Heart left ventricle (tissue), 16 donors: ENCODE results near the gene IL36A. TPM values are rescaled to one million over a fixed set of nuclear protein-coding genes. Genes with fewer than 3 reads are reported as not detected.

Experiments
- ATAC-seq, 4 donors: fragments of 200-7000 bp; cut with Tn5 transposase; one replicate each; pipeline ENCODE4 v1.9.1; 2020 to 2022; ENCODE audit warnings: moderate library complexity in 4 of 4, mild to moderate bottlenecking in 3 of 4, moderate number of reproducible peaks in 1 of 4
- DNase-seq, 5 donors: peaks; one replicate each; pipeline ENCODE4 v3.0.0-alpha.2; 2020
- H3K27ac ChIP-seq, 12 donors: fragments of 200-600 bp; sonication (generic) in 4 of 12; one replicate each; pipeline versions ENCODE4 v1.5.0 to v1.8.0; 2016 to 2022; ENCODE audit warnings: mild to moderate bottlenecking in 2 of 12
- H3K27me3 ChIP-seq, 9 donors: fragments of 200-600 bp; sonication (generic) in 2 of 9; one replicate each; pipeline versions ENCODE4 v1.5.1 to v1.8.0; 2016 to 2022; ENCODE audit warnings: mild to moderate bottlenecking in 3 of 9
- H3K36me3 ChIP-seq, 9 donors: fragments of 200-600 bp; sonication (generic) in 2 of 9; one replicate each; pipeline versions ENCODE4 v1.5.0 to v1.8.0; 2018 to 2022; ENCODE audit warnings: mild to moderate bottlenecking in 2 of 9
- H3K4me1 ChIP-seq, 12 donors: fragments of 200-600 bp; sonication (generic) in 4 of 12; one replicate each; pipeline versions ENCODE4 v1.5.0 to v1.8.0; 2016 to 2022; ENCODE audit warnings: mild to moderate bottlenecking in 3 of 12
- H3K4me3 ChIP-seq, 12 donors: fragments of 200-600 bp; sonication (generic) in 4 of 12; one replicate each; pipeline versions ENCODE4 v1.5.0 to v1.8.0; 2017 to 2022; ENCODE audit warnings: mild to moderate bottlenecking in 9 of 12, moderate library complexity in 4 of 12
- H3K9me3 ChIP-seq, 12 donors: fragments of 200-600 bp; sonication (generic) in 4 of 12; one replicate each; pipeline versions ENCODE4 v1.5.0 to v1.8.0; 2016 to 2022; ENCODE audit warnings: mild to moderate bottlenecking in 1 of 12
- POLR2A ChIP-seq, 2 donors: fragments of 450-650 bp; IDR thresholded peaks; one replicate each; pipeline ENCODE4 v1.6.1; 2017; ENCODE audit warnings: antibody characterized with exemption in 2 of 2, mild to moderate bottlenecking in 2 of 2, moderate library complexity in 2 of 2
- WGBS, 4 donors: extraction: QIAGEN DNeasy Blood & Tissue Kit in 2 of 4; methylation state at CpG; one replicate each; pipeline versions ENCODE4 v1.1.5 to v1.1.7; 2013 to 2018; 5-methylcytosine and 5-hydroxymethylcytosine counted together
- intact Hi-C, 10 donors: fragments of 100-400 bp; cut with DNase I; formaldehyde crosslinking; loops; one replicate each; pipeline versions ENCODE4 v1.11.1 to v1.14.2; 2022
- polyA plus RNA-seq, 2 donors: library from polyadenylated mRNA; stranded (reverse); fragments of 200-250 nt; gene quantifications; one replicate each; pipeline ENCODE4 v1.2.3, GENCODE V29; 2013
- total RNA-seq, 9 donors: library from RNA; depleted of rRNA in 2 of 9; stranded (reverse); fragments of >200 nt in 2 of 9; fragmentation: NEBNext Ultra II Directional in 3 of 9; extraction: Animal tissue kit (Norgen Biotek cat#: 25700) in 3 of 9; gene quantifications; one replicate each; pipeline versions ENCODE4 v1.1.0 to v1.2.4, GENCODE V29; 2016 to 2023
- TF ChIP-seq, protein P1 (sequence below), 12 donors: fragments of 200-600 bp; sonication (generic) in 4 of 12; IDR thresholded peaks; one replicate each; pipeline versions ENCODE4 v1.5.0 to v1.8.0; 2018 to 2022; ENCODE audit warnings: antibody characterized with exemption in 12 of 12, mild to moderate bottlenecking in 5 of 12
- donor health status: ischemic (EF 13 %, LVEDD 7.1; RV severe dilation, severe dysfunction).
- donor health status: healthy with polysubstance abuse.
- donor health status: DM: no; HTN: yes; CAD: no.
- donor health status: DM: no; HTN: no; CAD: no.
- donor health status: ischemic (EF 25% LVEDD 6.9; RV normal size, moderate dysfunction).
- donor health status: ischemic (EF 25% LVEDD 5.7; RV mildly dilated, moderate dysfunction).
- donor health status: healthy.
- donor health status: DM: yes; HTN: yes; CAD: no.
- donor health status: ischemic (EF 35%, LVEDD 5.7; RV mildly dilated, moderate dysfunction).
- donor health status: nonischemic (EF 11% LVEDD 7.7; RV severe dilation, severe dysfunction).
- donor health status: DM: yes; HTN: yes; CAD: no.
- donor health status: PGD.
- donor health status: ischemic (EF 29% LVEDD 5.4; RV normal size, mild dysfunction).
- donor health status: nonischemic (EF 23%, LVEDD 6.1; RV moderate dilation, normal function).

IL36A gene
- total and polyA plus RNA-seq, 11 donors, result not detected

DNA sequence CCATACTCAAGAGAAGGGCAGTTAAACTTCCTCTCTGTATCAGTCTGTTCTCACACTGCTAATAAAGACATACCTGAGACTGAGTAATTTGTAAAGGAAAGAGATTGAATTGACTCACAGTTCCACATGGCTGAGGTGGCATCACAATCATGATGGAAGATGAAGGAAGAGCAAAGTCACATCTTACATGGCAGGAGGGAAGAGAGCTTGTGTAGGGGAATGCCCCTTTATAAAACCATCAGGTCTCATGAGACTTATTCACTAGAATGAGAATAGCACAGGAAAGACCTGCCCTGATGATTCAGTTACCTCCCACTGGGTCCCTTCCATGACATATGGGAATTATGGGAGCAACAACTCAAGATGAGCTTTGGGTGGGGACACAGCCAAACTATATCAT is 48.8 kb downstream of the IL36A start:
- Histone ChIP-seq H3K9me3 (peaks cover 0 to 22% (median 0%) of the 10 kb centered on the region in 12 donors), H3K27ac (no peak overlapping the region), H3K27me3 (peaks cover 0 to 3% (median 0%) of the 10 kb centered on the region in 9 donors), H3K4me1 (no peaks in the 10 kb centered on the region), H3K36me3 (no peaks in the 10 kb centered on the region), H3K4me3 (no peak overlapping the region)
- ATAC-seq (no peak), DNase-seq (no peak)
- TF ChIP-seq POLR2A (IDR thresholded peaks at IDR 0.05), result no peak
- TF ChIP-seq, protein P1, sequence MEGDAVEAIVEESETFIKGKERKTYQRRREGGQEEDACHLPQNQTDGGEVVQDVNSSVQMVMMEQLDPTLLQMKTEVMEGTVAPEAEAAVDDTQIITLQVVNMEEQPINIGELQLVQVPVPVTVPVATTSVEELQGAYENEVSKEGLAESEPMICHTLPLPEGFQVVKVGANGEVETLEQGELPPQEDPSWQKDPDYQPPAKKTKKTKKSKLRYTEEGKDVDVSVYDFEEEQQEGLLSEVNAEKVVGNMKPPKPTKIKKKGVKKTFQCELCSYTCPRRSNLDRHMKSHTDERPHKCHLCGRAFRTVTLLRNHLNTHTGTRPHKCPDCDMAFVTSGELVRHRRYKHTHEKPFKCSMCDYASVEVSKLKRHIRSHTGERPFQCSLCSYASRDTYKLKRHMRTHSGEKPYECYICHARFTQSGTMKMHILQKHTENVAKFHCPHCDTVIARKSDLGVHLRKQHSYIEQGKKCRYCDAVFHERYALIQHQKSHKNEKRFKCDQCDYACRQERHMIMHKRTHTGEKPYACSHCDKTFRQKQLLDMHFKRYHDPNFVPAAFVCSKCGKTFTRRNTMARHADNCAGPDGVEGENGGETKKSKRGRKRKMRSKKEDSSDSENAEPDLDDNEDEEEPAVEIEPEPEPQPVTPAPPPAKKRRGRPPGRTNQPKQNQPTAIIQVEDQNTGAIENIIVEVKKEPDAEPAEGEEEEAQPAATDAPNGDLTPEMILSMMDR (IDR thresholded peaks at IDR 0.05), result no peak
- intact Hi-C loops, result no loop called here

DNA sequence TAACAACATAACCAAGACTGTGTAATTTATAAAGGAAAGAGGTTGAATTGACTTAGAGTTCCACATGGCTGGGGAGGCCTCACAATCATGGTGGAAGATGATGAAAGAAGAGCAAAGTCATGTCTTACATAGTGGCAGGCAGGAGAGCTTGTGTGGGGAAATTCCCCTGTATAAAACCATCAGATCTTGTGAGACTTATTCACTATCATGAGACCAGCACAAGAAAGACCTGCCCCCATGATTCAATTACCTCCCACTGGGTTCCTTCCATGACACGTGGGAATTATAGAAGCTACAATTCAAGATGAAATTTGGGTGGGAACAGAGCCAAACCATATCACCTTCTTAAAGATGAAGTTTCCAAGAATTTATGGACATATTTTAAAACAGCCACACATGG is 51.3 kb downstream of the IL36A start:
- H3K4me1 ChIP-seq, result no peaks in the 10 kb centered on the region
- no peaks in the 10 kb centered on the region for H3K36me3 ChIP-seq
- no peak for DNase-seq
- WGBS, 4 donors, result 48 to 71% (median 56%) methylated on average over 1 of the region's 1 CpG
- H3K27ac ChIP-seq, result no peak overlapping the region
- no peak for ATAC-seq
- no peak overlapping the region for H3K4me3 ChIP-seq
- H3K27me3 ChIP-seq, result peaks cover 0 to 3% (median 0%) of the 10 kb centered on the region in 9 donors
- TF ChIP-seq POLR2A (IDR thresholded peaks at IDR 0.05), result no peak
- TF ChIP-seq, protein P1 (IDR thresholded peaks at IDR 0.05), result no peak
- intact Hi-C loops, result no loop called here
- H3K9me3 ChIP-seq, result peaks cover 0 to 11% (median 0%) of the 10 kb centered on the region in 12 donors

DNA sequence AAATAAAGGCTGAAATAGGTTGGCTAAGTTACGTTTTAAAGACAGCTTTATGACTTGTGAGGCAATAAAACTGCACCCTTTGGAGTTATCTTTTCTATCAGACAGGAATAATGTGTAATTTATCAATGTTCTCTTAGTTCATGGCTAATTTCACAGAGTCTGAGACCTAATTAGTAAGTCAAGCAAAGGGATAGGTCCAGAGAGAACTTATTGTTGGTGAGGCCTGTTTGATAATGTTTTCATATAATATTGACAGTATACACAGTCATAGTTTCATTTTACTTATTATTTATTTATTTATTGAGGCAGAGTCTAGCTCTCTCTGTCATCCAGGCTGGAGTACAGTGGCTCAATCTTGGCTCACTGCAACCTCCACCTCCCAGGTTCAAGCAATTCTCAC is 51.9 kb downstream of the IL36A start:
- H3K36me3 ChIP-seq, result no peaks in the 10 kb centered on the region
- H3K27me3 ChIP-seq, result peaks cover 0 to 4% (median 0%) of the 10 kb centered on the region in 9 donors
- 60 to 82% (median 75%) methylated on average over 1 of the region's 1 CpG for WGBS, 4 donors
- no peak overlapping the region for H3K4me3 ChIP-seq
- no peak for TF ChIP-seq POLR2A (IDR thresholded peaks at IDR 0.05)
- TF ChIP-seq, protein P1 (IDR thresholded peaks at IDR 0.05), result no peak
- intact Hi-C loops, result no loop called here
- no peak for DNase-seq
- peaks cover 0 to 11% (median 0%) of the 10 kb centered on the region in 12 donors for H3K9me3 ChIP-seq
- no peak for ATAC-seq
- no peaks in the 10 kb centered on the region for H3K4me1 ChIP-seq
- no peak overlapping the region for H3K27ac ChIP-seq

Other genes with a start within 250 kb of the IL36A start
- gene CKAP2L, start 240.8 kb upstream of the IL36A start, total RNA-seq, result 1 to 10 TPM in 1 of 9 donors, under 1 TPM in 5, not detected in 3; 0.10 to 4.5 (median 0.33) TPM
- under 1 TPM in 1 of 2 donors, not detected in 1; 0.06 TPM for gene CKAP2L, start 240.8 kb upstream of the IL36A start, polyA plus RNA-seq
- gene IL1A, start 221.0 kb upstream of the IL36A start, total RNA-seq, result under 1 TPM in 1 of 9 donors, not detected in 8; 0.13 TPM
- not detected for gene IL1A, start 221.0 kb upstream of the IL36A start, polyA plus RNA-seq
- gene IL1B, start 168.7 kb upstream of the IL36A start, total RNA-seq, result 10 to 100 TPM in 1 of 9 donors, 1 to 10 TPM in 3, under 1 TPM in 1, not detected in 4; 0.68 to 12.3 (median 3.9) TPM
- under 1 TPM; 0.27 to 0.49 TPM for gene IL1B, start 168.7 kb upstream of the IL36A start, polyA plus RNA-seq
- not detected for gene IL37, start 94.3 kb upstream of the IL36A start, total RNA-seq
- gene IL37, start 94.3 kb upstream of the IL36A start, polyA plus RNA-seq, result not detected
- not detected for gene IL36G, start 27.5 kb upstream of the IL36A start, total RNA-seq
- not detected for gene IL36G, start 27.5 kb upstream of the IL36A start, polyA plus RNA-seq
- gene IL36B, start 47.4 kb downstream of the IL36A start, total RNA-seq, result not detected
- not detected for gene IL36B, start 47.4 kb downstream of the IL36A start, polyA plus RNA-seq
- gene IL36RN, start 53.7 kb downstream of the IL36A start, total RNA-seq, result not detected
- gene IL36RN, start 53.7 kb downstream of the IL36A start, polyA plus RNA-seq, result not detected
- gene IL1F10, start 62.5 kb downstream of the IL36A start, total RNA-seq, result not detected
- gene IL1F10, start 62.5 kb downstream of the IL36A start, polyA plus RNA-seq, result not detected
- 10 to 100 TPM in 1 of 9 donors, 1 to 10 TPM in 4, under 1 TPM in 4; 0.16 to 11.4 (median 1.0) TPM for gene IL1RN, start 122.1 kb downstream of the IL36A start, total RNA-seq
- gene IL1RN, start 122.1 kb downstream of the IL36A start, polyA plus RNA-seq, result under 1 TPM; 0.34 to 0.60 TPM
- 10 to 100 TPM in 1 of 9 donors, 1 to 10 TPM in 5, under 1 TPM in 3; 0.65 to 23.4 (median 1.9) TPM for gene PSD4, start 168.5 kb downstream of the IL36A start, total RNA-seq
- 1 to 10 TPM in 1 of 2 donors, under 1 TPM in 1; 0.99 to 1.6 TPM for gene PSD4, start 168.5 kb downstream of the IL36A start, polyA plus RNA-seq